WTC11 (cell line): ENCODE results near the gene IYD.

Source experiments
- CREM ChIP-seq: sonication (generic); formaldehyde crosslinking; IDR thresholded peaks from 2 replicates; pipeline ENCODE4 v1.8.1; 2022; ENCODE audit warnings: mild to moderate bottlenecking, missing genetic modification reagents, moderate library complexity
- GABPB1 ChIP-seq: sonication (generic); formaldehyde crosslinking; IDR thresholded peaks from 2 replicates; pipeline ENCODE4 v1.8.1; 2023; ENCODE audit warnings: mild to moderate bottlenecking, missing genetic modification reagents
- HMGXB4 ChIP-seq: sonication (generic); formaldehyde crosslinking; IDR thresholded peaks from 2 replicates; pipeline ENCODE4 v1.8.1; 2023; ENCODE audit warnings: mild to moderate bottlenecking, moderate library complexity, missing genetic modification reagents
- TP53 ChIP-seq: sonication (generic); formaldehyde crosslinking; IDR thresholded peaks from 2 replicates; pipeline ENCODE4 v1.8.1; 2023; ENCODE audit warnings: mild to moderate bottlenecking, missing genetic modification reagents
- USF1 ChIP-seq: sonication (generic); formaldehyde crosslinking; IDR thresholded peaks from 2 replicates; pipeline ENCODE4 v1.8.0; 2022; ENCODE audit warnings: mild to moderate bottlenecking, missing genetic modification reagents
- ZNF317 ChIP-seq: sonication (generic); formaldehyde crosslinking; IDR thresholded peaks from 2 replicates; pipeline ENCODE4 v1.8.1; 2023; ENCODE audit warnings: low read depth, mild to moderate bottlenecking, moderate library complexity, missing genetic modification reagents, borderline replicate concordance
- ZNF416 ChIP-seq: fragments of 250-450 bp; sonication (Bioruptor Pico); IDR thresholded peaks from 2 replicates; pipeline ENCODE4 v1.9.0; 2021; ENCODE audit warnings: mild to moderate bottlenecking, inconsistent platforms
- TF ChIP-seq, protein P1 (sequence below): fragments of 200-600 bp; IDR thresholded peaks from 2 replicates; pipeline ENCODE4 v1.8.0; 2022; ENCODE audit warnings: antibody characterized with exemption
- TF ChIP-seq, protein P2 (sequence below): sonication (generic); formaldehyde crosslinking; IDR thresholded peaks from 2 replicates; pipeline ENCODE4 v1.8.1; 2023; ENCODE audit warnings: mild to moderate bottlenecking, missing genetic modification reagents, borderline replicate concordance
- TF ChIP-seq, protein P3 (sequence below): sonication (generic); formaldehyde crosslinking; IDR thresholded peaks from 2 replicates; pipeline ENCODE4 v1.8.0; 2023; ENCODE audit warnings: missing genetic modification reagents
- TF ChIP-seq, protein P4 (sequence below): sonication (generic); formaldehyde crosslinking; IDR thresholded peaks from 2 replicates; pipeline ENCODE4 v1.8.1; 2023; ENCODE audit warnings: mild to moderate bottlenecking, missing genetic modification reagents, moderate library complexity
- TF ChIP-seq, protein P5 (sequence below): sonication (generic); formaldehyde crosslinking; IDR thresholded peaks from 2 replicates; pipeline ENCODE4 v1.8.0; 2022; ENCODE audit warnings: mild to moderate bottlenecking, missing genetic modification reagents
- TF ChIP-seq, protein P6 (sequence below): sonication (generic); formaldehyde crosslinking; conservative IDR thresholded peaks from 2 replicates; pipeline ENCODE4 v1.8.1; 2023; ENCODE audit warnings: mild to moderate bottlenecking, low read depth, missing genetic modification reagents, moderate library complexity

DNA sequence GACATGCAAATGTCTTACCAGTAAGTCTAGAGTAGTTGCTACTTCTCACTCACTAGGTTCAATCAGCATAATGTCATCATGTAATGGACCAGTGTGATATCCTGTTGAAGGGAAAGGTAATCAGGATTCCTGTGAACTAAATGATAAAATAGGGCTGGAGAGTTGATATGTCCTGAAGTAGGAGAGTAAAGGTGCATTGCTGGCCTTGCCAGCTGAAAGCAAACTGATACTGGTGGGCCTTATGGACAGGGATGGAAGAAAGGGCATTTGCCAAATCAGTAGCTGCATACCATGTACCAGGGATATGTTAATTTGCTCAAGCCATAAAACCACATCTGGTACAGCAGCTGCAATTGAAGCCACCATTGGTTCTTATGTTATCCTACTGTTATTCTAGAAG lies 37.5 kb upstream of the IYD start:
- TF ChIP-seq, protein P1, sequence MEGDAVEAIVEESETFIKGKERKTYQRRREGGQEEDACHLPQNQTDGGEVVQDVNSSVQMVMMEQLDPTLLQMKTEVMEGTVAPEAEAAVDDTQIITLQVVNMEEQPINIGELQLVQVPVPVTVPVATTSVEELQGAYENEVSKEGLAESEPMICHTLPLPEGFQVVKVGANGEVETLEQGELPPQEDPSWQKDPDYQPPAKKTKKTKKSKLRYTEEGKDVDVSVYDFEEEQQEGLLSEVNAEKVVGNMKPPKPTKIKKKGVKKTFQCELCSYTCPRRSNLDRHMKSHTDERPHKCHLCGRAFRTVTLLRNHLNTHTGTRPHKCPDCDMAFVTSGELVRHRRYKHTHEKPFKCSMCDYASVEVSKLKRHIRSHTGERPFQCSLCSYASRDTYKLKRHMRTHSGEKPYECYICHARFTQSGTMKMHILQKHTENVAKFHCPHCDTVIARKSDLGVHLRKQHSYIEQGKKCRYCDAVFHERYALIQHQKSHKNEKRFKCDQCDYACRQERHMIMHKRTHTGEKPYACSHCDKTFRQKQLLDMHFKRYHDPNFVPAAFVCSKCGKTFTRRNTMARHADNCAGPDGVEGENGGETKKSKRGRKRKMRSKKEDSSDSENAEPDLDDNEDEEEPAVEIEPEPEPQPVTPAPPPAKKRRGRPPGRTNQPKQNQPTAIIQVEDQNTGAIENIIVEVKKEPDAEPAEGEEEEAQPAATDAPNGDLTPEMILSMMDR, result no peak
- TF ChIP-seq, protein P2, sequence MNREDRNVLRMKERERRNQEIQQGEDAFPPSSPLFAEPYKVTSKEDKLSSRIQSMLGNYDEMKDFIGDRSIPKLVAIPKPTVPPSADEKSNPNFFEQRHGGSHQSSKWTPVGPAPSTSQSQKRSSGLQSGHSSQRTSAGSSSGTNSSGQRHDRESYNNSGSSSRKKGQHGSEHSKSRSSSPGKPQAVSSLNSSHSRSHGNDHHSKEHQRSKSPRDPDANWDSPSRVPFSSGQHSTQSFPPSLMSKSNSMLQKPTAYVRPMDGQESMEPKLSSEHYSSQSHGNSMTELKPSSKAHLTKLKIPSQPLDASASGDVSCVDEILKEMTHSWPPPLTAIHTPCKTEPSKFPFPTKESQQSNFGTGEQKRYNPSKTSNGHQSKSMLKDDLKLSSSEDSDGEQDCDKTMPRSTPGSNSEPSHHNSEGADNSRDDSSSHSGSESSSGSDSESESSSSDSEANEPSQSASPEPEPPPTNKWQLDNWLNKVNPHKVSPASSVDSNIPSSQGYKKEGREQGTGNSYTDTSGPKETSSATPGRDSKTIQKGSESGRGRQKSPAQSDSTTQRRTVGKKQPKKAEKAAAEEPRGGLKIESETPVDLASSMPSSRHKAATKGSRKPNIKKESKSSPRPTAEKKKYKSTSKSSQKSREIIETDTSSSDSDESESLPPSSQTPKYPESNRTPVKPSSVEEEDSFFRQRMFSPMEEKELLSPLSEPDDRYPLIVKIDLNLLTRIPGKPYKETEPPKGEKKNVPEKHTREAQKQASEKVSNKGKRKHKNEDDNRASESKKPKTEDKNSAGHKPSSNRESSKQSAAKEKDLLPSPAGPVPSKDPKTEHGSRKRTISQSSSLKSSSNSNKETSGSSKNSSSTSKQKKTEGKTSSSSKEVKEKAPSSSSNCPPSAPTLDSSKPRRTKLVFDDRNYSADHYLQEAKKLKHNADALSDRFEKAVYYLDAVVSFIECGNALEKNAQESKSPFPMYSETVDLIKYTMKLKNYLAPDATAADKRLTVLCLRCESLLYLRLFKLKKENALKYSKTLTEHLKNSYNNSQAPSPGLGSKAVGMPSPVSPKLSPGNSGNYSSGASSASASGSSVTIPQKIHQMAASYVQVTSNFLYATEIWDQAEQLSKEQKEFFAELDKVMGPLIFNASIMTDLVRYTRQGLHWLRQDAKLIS, result no peak
- TF ChIP-seq HMGXB4 (CRISPR knock-in tag) (no peak), ZNF416 (CRISPR knock-in tag) (no peak), USF1 (CRISPR knock-in tag) (no peak), ZNF317 (CRISPR knock-in tag) (no peak), TP53 (CRISPR knock-in tag) (no peak), CREM (CRISPR knock-in tag) (no peak), GABPB1 (CRISPR knock-in tag) (no peak)
- TF ChIP-seq, protein P3, sequence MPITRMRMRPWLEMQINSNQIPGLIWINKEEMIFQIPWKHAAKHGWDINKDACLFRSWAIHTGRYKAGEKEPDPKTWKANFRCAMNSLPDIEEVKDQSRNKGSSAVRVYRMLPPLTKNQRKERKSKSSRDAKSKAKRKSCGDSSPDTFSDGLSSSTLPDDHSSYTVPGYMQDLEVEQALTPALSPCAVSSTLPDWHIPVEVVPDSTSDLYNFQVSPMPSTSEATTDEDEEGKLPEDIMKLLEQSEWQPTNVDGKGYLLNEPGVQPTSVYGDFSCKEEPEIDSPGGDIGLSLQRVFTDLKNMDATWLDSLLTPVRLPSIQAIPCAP, result no peak
- TF ChIP-seq, protein P4, sequence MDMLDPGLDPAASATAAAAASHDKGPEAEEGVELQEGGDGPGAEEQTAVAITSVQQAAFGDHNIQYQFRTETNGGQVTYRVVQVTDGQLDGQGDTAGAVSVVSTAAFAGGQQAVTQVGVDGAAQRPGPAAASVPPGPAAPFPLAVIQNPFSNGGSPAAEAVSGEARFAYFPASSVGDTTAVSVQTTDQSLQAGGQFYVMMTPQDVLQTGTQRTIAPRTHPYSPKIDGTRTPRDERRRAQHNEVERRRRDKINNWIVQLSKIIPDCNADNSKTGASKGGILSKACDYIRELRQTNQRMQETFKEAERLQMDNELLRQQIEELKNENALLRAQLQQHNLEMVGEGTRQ, result no peak
- TF ChIP-seq, protein P5, sequence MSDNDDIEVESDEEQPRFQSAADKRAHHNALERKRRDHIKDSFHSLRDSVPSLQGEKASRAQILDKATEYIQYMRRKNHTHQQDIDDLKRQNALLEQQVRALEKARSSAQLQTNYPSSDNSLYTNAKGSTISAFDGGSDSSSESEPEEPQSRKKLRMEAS, result no peak
- TF ChIP-seq, protein P6, sequence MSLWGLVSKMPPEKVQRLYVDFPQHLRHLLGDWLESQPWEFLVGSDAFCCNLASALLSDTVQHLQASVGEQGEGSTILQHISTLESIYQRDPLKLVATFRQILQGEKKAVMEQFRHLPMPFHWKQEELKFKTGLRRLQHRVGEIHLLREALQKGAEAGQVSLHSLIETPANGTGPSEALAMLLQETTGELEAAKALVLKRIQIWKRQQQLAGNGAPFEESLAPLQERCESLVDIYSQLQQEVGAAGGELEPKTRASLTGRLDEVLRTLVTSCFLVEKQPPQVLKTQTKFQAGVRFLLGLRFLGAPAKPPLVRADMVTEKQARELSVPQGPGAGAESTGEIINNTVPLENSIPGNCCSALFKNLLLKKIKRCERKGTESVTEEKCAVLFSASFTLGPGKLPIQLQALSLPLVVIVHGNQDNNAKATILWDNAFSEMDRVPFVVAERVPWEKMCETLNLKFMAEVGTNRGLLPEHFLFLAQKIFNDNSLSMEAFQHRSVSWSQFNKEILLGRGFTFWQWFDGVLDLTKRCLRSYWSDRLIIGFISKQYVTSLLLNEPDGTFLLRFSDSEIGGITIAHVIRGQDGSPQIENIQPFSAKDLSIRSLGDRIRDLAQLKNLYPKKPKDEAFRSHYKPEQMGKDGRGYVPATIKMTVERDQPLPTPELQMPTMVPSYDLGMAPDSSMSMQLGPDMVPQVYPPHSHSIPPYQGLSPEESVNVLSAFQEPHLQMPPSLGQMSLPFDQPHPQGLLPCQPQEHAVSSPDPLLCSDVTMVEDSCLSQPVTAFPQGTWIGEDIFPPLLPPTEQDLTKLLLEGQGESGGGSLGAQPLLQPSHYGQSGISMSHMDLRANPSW (CRISPR knock-in tag), result no peak
